Stimulated activated CD8-positive, alpha-beta memory T cell treated with anti-CD3 and anti-CD28 coated beads, Interleukin-7, amount 100 ng/mL, for 48 hours (primary cell): ENCODE results near the gene ADISSP.
"Not testable (repeated sequence)": the region's sequence is repeated elsewhere in the genome, so short reads cannot be mapped to it uniquely, and the experiment has no call there.

Experiments
- DNase-seq, 2 donors: peaks; one replicate each; pipeline ENCODE4 v3.0.0-alpha.2; 2020; ENCODE audit warnings: low read depth in 1 of 2; ENCODE audit errors: extremely low read depth in 1 of 2

Gene ADISSP

GRCh38 chr20:3798373-3798768, 30.8 kb upstream of the ADISSP start:
- DNase-seq = no peak

GRCh38 chr20:3797592-3798372, 30.2 kb upstream of the ADISSP start:
- DNase-seq = peak in 1 of 2 donors; percentile 49

GRCh38 chr20:3797226-3797545, 29.6 kb upstream of the ADISSP start:
- DNase-seq = no peak

GRCh38 chr20:3796477-3797225, 29.1 kb upstream of the ADISSP start:
- DNase-seq = no peak

GRCh38 chr20:3795511-3796468, 28.2 kb upstream of the ADISSP start, which contains the start of gene CDC25B:
TSS of gene CDC25B (plus strand) at chr20:3796310. CDS start at chr20:3796532, 222 bp downstream.
- DNase-seq = peak; percentile 76 to 89

- DNase-seq = no peak
Measured at GRCh38 chr20:3794701-3795420, 27.3 kb upstream of the ADISSP start.

GRCh38 chr20:3794168-3794567, 26.6 kb upstream of the ADISSP start:
- not testable (repeated sequence) for DNase-seq

- not testable (repeated sequence) for DNase-seq
Measured at GRCh38 chr20:3789201-3789600, 21.6 kb upstream of the ADISSP start.

GRCh38 chr20:3788685-3789155, 21.2 kb upstream of the ADISSP start:
- no peak for DNase-seq

GRCh38 chr20:3787324-3788014, 19.9 kb upstream of the ADISSP start:
- no peak for DNase-seq

- DNase-seq = peak; percentile 77 to 86
Measured at GRCh38 chr20:3786665-3787323, 19.2 kb upstream of the ADISSP start, which contains the start of gene CENPB. TSS of gene CENPB (minus strand) at chr20:3786740. CDS start at chr20:3786483, 257 bp downstream.

- no peak for DNase-seq
Measured at GRCh38 chr20:3786126-3786484, 18.6 kb upstream of the ADISSP start.

- no peak for DNase-seq
Measured at GRCh38 chr20:3785240-3786125, 17.9 kb upstream of the ADISSP start.

GRCh38 chr20:3784863-3785239, 17.3 kb upstream of the ADISSP start:
- no peak for DNase-seq

GRCh38 chr20:3784216-3784853, 16.8 kb upstream of the ADISSP start:
- DNase-seq = no peak

- no peak for DNase-seq
Measured at GRCh38 chr20:3783511-3784195, 16.1 kb upstream of the ADISSP start.

- DNase-seq = no peak
Measured at GRCh38 chr20:3783068-3783489, 15.5 kb upstream of the ADISSP start.
